LNCAP (cell line): ENCODE measurements around the gene TRMT112.

Experiments
- CTCF ChIP-seq: fragments of 450-650 bp; IDR thresholded peaks from 2 replicates; pipeline ENCODE4 v1.5.1; 2017; ENCODE audit warnings: mild to moderate bottlenecking

Gene TRMT112

GRCh38 chr11:64298966-64299846 lies 18.2 kb downstream of the TRMT112 start:
- no peak for TF ChIP-seq CTCF

- no peak for TF ChIP-seq CTCF
These were observed 19.5 kb downstream of the TRMT112 start for GRCh38 chr11:64297699-64298358.

- no peak for TF ChIP-seq CTCF
These were observed 20.3 kb downstream of the TRMT112 start for GRCh38 chr11:64296830-64297698.

- TF ChIP-seq CTCF = no peak
These were observed 21.1 kb downstream of the TRMT112 start for GRCh38 chr11:64296236-64296635.

- no peak for TF ChIP-seq CTCF
These were observed 21.6 kb downstream of the TRMT112 start for GRCh38 chr11:64295760-64296159.

GRCh38 chr11:64294774-64295173 lies 22.6 kb downstream of the TRMT112 start:
- no peak for TF ChIP-seq CTCF
